Stomach (tissue), 4 donors: ENCODE results near the gene ATP6V1C2.

ENCODE experiments used
- CTCF ChIP-seq, 7 experiments: fragments of 450-650 bp in 4 of 7; fragments of 200-600 bp in 3 of 7; sonication (generic) in 3 of 7; IDR thresholded peaks; one replicate each; pipeline ENCODE4 v1.5.1; 2016 to 2019; ENCODE audit warnings: antibody characterized with exemption in 7 of 7, control low read depth in 2 of 7, mild to moderate bottlenecking in 1 of 7
- POLR2AphosphoS5 ChIP-seq, 3 donors: sonication (generic); formaldehyde crosslinking; IDR thresholded peaks; one replicate each; pipeline ENCODE4 v1.6.1; 2016; ENCODE audit warnings: antibody characterized with exemption in 3 of 3

- TF ChIP-seq CTCF (IDR thresholded peaks at IDR 0.05) (no peak), POLR2AphosphoS5 (IDR thresholded peaks at IDR 0.05) (no peak)
Measured at GRCh38 chr2:10779776-10780490, 58.5 kb downstream of the ATP6V1C2 start.
